ENCODE data around the gene TANC2.
A peak's percentile ranks its signal among the peaks of the same experiment; 100 is the strongest.
"Not testable (repeated sequence)": the region's sequence is repeated elsewhere in the genome, so short reads cannot be mapped to it uniquely, and the experiment has no call there.

The TANC2 gene

DNA sequence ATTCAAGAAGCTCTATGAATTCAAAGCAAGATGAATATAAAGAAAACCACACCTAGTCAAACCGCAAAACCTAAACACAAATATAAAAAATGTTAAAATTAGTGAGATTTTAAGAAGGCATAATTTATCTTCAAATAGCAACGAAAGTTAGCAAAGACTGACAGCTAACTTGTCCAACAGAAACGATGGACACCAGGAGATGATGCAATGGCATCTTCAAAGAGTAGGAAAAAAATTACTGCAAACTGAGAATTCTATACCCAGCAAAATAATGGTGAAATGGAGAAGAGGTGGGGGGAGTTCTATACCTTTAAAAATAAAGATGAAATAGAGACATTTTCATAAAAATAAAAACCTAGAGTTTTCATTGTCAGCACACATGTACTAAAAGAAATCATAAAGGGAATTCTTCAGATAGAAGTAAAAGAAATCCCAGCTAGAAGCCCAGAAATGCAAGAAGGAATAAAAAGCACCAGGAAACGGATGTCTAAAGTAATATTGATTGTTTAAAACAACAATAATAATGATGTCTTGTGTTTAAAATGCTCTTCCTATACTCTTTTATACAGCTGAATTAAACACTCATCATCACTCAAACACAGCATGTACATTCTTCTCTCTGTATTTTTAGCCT, 24.6 kb upstream of the TANC2 start:
- H3K27ac Mint-ChIP-seq = no peak overlapping the region
- no peaks in the 10 kb centered on the region for H3K4me1 Mint-ChIP-seq
- ATAC-seq = no peak
- no peak overlapping the region for H3K4me3 Mint-ChIP-seq
- H3K9me3 Mint-ChIP-seq = peaks cover 14 to 24% of the 10 kb centered on the region in 2 donors
- no peak for DNase-seq
- peaks cover 42% of the 10 kb centered on the region for H3K27me3 Mint-ChIP-seq

DNA sequence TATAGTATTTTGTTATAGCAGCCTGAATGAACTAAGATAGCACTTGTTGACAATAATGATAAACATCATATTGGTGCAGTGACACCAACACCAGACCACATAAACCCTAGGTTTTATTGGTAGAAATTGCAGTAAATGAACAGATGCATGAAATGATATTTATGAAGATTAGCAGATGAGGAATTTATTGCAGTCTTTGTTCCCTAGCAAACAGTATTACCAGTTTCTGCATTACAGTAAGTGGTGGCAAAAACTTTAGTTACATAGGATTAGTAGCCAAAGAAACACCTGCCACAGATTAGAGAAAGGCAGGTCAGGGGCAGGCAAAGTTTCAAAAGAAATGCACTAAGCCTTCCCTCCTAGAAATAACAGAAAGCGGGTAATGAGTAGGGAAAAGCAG, 17.7 kb upstream of the TANC2 start:
- no peak for ATAC-seq
- DNase-seq = no peak
- Mint-ChIP-seq H3K27ac (no peak overlapping the region), H3K4me1 (no peaks in the 10 kb centered on the region), H3K9me3 (no peaks in the 10 kb centered on the region), H3K27me3 (peaks cover 14% of the 10 kb centered on the region), H3K4me3 (no peak overlapping the region)

DNA sequence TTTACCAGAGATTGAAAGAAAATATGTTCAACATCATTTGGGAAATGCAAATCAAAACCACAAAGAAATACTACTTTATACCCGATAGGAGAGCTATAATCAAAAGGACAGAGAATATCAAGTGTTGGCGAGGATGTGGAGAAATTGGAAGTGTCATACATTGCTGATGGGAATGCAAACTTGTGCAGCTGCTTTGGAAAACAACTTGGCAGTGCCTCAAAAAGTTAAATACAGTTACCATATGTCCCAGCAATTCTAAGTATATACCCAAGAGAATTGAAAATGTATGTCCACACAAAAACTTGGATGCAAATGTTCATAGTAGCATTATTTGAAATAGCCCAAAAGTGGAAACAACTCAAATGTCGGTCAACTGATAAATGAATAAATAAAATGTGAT, 17.0 kb upstream of the TANC2 start:
- DNase-seq (no peak), ATAC-seq (no peak)
- Mint-ChIP-seq H3K27me3 (peaks cover 8% of the 10 kb centered on the region), H3K4me1 (no peaks in the 10 kb centered on the region), H3K27ac (no peak overlapping the region), H3K9me3 (no peaks in the 10 kb centered on the region), H3K4me3 (no peak overlapping the region)

DNA sequence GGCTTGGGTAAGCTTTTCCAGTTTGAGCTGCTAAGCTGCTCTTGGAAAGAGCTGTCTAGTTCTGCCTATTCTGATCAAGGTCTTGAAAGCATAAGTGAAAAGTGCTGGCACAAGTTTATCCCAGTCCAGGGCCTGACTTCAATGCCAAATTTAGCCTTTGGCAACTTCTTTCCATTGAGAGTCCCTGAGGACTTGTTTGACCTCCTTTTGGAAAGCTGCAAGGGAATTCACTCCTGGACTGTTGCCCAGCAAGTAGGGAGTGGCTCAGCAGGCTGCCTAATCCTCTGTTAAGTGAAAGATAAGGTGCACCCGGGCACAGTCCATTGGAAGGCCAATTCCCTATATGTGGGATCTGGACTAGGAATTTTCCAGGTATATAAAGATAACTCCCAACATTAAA, 16.0 kb upstream of the TANC2 start:
- H3K9me3 Mint-ChIP-seq = no peaks in the 10 kb centered on the region
- DNase-seq (no peak), ATAC-seq (no peak)
- H3K27me3 Mint-ChIP-seq = peaks cover 8% of the 10 kb centered on the region
- no peaks in the 10 kb centered on the region for H3K4me1 Mint-ChIP-seq
- no peak overlapping the region for H3K4me3 Mint-ChIP-seq
- no peak overlapping the region for H3K27ac Mint-ChIP-seq

DNA sequence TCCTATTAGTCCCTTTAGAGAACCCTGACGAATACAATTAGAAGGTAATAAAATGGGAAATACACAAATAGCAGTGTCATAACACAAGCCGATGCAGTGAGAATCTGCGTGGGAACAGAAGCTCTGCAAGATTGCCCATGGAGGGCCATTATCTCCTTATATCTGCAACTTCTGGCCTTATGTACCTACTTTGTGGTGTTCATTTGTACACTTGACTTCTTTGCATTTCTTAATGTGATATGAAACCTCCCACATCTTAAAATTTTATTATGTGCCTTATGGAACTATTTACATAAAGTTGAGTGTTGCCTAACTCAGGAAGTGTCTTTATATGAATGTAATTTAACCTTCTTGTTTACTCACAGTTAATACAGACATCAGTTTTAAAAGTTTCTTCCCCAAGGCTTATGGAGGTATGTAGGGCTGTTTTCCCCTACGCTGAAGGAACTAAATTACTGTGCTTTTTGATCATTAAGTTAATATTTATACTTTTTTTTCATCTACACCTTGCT, 10.1 kb upstream of the TANC2 start:
- Mint-ChIP-seq H3K27ac (no peak overlapping the region), H3K27me3 (peaks cover 13% of the 10 kb centered on the region), H3K4me1 (no peaks in the 10 kb centered on the region), H3K4me3 (no peak overlapping the region), H3K9me3 (no peaks in the 10 kb centered on the region)
- ATAC-seq = no peak
- DNase-seq = no peak

DNA sequence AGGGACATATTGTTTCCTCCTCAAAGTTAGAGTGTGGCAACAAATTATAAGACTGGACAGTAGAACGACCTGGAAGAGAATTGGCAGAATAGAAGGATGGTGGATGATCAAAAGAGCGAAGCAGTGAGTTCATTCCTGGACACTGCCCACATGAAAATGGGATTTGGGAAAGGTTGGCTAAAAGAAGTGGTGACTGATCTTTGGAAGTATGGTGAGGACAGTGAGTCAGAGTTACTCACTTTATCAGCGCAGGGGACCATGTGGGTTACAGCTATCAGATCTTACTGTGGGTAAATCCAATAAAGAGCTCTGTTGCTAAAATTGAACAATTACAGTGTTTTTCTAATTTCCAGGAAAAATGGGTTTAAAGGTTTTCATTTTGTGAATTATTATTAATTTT, 2.7 kb upstream of the TANC2 start:
- peaks cover 38% of the 10 kb centered on the region for H3K27me3 Mint-ChIP-seq
- no peak overlapping the region for H3K27ac Mint-ChIP-seq
- no peak for ATAC-seq
- DNase-seq = no peak
- no peaks in the 10 kb centered on the region for H3K9me3 Mint-ChIP-seq
- H3K4me3 Mint-ChIP-seq = no peak overlapping the region
- peaks cover 26% of the 10 kb centered on the region for H3K4me1 Mint-ChIP-seq

DNA sequence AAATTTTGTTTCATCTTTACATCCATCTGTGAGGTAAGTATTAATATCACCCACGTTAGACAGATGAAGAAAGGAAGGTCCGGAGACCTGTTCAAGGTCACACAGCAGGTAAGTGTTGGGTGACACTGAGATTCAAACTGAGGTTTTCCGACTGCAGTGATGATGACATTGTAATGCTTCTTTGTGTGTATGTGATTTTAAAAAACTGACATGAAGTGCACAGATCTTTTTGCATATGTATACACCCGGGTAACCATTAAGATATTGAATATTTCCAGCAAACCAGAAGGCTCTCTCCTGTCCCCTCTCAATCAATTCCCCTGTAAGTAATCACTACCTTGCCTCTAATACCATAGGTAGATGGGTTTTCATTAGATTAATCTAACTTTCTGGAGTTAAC, 1.5 kb upstream of the TANC2 start:
- Mint-ChIP-seq H3K9me3 (no peaks in the 10 kb centered on the region), H3K27me3 (peaks cover 38% of the 10 kb centered on the region), H3K4me3 (no peak overlapping the region), H3K4me1 (peaks cover 33% of the 10 kb centered on the region), H3K27ac (no peak overlapping the region)
- ATAC-seq (no peak), DNase-seq (no peak)

DNA sequence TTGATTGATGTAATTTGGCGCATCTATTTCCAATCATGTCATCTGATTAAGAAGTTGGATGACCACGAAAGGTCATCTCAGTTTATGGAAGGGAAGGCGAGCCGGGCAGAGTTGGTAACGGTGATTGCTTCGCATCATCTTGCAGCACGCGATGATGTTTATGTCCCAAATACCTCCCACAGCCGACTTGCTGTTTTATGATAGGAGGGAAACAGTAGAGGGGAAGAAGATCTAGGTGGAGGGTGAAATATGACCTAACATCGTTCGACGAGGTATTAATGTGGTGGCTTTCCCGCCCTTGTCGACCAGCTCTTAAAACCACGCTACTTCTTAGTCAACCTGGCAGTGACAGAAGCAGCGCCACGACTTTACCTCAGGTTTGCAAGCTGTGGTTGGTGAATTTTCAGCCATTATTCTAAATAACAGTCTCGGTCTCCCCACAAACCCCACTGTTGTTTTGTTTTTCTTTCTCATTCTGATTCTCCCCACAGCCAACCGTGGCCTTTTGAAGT, 805 bp upstream of the TANC2 start:
- peaks cover 34% of the 10 kb centered on the region for H3K27me3 Mint-ChIP-seq
- DNase-seq = peak; percentile 77 to 89

DNA sequence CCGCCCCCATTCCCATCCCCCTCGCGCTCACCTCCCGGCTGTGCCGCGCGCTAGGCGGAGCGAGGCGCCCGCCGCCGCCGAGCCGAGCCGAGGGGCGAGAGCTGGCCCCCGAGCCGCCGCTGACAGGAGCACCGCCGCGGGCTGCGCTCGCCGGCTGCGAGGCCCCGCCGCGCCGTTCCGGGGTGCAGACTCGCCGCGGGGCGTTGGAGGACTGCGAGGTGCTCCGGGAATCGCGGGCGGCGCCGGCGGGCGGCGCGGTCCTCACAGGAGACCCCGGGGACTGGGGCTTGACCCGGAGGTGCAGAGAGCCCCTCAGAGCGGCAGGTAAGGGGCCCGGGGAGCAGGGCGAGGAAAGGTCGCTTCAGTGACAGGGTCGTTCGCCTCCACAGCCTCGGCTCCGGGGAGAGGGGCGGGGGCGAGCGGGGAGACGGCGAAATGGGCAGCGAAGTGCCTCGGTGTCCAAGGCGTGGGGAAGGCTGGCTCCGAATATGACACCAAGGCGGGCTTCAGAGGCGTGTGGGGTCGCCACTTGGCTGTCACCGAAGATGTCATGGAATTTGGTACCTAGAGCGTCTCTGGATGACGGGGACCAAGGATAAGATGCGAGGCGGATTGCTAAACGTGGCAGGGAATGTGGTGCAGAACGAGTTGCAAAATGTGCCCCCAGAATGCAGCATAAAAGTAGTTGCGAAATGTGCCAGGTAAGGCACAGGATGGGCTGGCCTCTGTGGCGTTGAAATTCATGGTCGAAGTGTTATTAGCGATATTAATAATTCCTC, 580 bp downstream of the TANC2 start:
- DNase-seq (peak in 1 of 2 donors; percentile 42), ATAC-seq (no peak)
- H3K27me3 Mint-ChIP-seq = peaks cover 29% of the 10 kb centered on the region
- H3K4me3 Mint-ChIP-seq = peak overlapping the region; percentile 81 to 87
- H3K9me3 Mint-ChIP-seq = no peaks in the 10 kb centered on the region
- no peak overlapping the region for H3K27ac Mint-ChIP-seq
- peaks cover 33% of the 10 kb centered on the region for H3K4me1 Mint-ChIP-seq

More for the DNA sequence above, 805 bp upstream of the TANC2 start:
- Mint-ChIP-seq H3K4me3 (peak overlapping the region; percentile 81 to 90), H3K4me1 (peaks cover 33% of the 10 kb centered on the region), H3K9me3 (no peaks in the 10 kb centered on the region), H3K27ac (peak overlapping the region; percentile 92 to 98)
- peak; percentile 85 for ATAC-seq

DNA sequence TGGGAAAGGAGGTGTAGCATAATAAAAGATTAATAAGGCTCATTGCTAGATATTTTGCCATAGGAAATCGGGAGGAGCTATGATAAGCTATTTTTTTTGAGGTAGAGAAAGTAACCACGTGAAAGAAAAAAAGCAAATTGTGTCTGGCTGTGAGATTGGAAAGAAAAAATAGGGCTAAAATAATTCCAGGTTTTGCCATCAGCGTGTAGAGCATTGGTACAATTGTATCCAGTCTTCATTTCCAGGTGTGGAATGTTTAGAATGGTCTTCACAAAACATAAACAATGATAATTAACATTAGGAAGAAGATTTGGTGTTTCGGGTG, 1.1 kb downstream of the TANC2 start:
- Mint-ChIP-seq H3K27ac (peak overlapping the region in 1 of 2 donors; percentile 34), H3K4me3 (peak overlapping the region; percentile 81 to 87), H3K9me3 (no peaks in the 10 kb centered on the region), H3K27me3 (peaks cover 25% of the 10 kb centered on the region), H3K4me1 (peaks cover 33% of the 10 kb centered on the region)
- DNase-seq (no peak), ATAC-seq (no peak)

DNA sequence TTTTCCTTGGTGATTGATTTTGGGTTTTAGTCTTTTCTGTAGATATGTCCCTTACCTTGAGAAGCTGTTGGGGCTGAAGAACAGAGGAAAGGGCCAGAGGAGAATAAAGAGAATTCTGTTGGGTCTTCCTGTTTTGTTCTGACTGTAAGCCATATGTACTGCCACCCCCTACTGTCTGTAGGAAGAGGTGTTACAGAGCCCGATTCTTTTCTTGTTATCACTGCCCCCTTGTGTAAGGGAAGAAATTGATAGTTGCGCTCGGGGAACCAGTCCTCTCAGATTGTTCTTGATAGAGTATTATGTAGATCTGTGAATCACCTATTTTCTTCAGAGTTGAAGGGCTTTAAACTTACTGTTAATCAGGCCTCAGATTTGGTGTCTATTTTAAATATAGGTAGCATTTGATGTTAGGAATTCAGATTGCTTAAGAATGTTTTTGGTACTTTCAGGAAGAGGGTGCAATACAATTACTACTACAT, 2.4 kb downstream of the TANC2 start:
- peaks cover 39% of the 10 kb centered on the region for H3K4me1 Mint-ChIP-seq
- ATAC-seq (peak; percentile 46), DNase-seq (peak; percentile 51)
- H3K9me3 Mint-ChIP-seq = no peaks in the 10 kb centered on the region
- H3K4me3 Mint-ChIP-seq = peak overlapping the region; percentile 34 to 47
- H3K27ac Mint-ChIP-seq = no peak overlapping the region
- H3K27me3 Mint-ChIP-seq = peaks cover 13% of the 10 kb centered on the region

DNA sequence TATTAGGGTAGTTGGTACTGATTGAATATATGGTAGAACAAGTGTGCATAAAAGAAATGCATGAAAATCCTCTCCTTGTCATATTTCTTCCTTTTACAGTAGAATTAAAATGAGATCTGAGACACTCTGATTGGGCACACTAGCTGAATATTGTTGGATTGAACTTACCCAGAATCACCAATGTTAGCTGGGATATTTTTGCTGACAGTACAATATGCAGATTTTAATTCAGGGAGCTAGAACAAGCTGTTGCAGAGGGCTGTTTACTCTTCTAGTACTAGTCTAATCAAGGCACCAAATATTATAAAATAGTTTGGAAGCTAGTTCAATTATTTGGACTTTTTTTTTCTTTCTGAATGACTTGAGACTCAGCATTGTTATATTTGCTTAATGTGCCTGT, 4.6 kb downstream of the TANC2 start:
- H3K4me3 Mint-ChIP-seq = no peak overlapping the region
- peaks cover 12% of the 10 kb centered on the region for H3K27me3 Mint-ChIP-seq
- ATAC-seq = no peak
- no peak overlapping the region for H3K27ac Mint-ChIP-seq
- DNase-seq = no peak
- H3K9me3 Mint-ChIP-seq = no peaks in the 10 kb centered on the region
- H3K4me1 Mint-ChIP-seq = peaks cover 29% of the 10 kb centered on the region

DNA sequence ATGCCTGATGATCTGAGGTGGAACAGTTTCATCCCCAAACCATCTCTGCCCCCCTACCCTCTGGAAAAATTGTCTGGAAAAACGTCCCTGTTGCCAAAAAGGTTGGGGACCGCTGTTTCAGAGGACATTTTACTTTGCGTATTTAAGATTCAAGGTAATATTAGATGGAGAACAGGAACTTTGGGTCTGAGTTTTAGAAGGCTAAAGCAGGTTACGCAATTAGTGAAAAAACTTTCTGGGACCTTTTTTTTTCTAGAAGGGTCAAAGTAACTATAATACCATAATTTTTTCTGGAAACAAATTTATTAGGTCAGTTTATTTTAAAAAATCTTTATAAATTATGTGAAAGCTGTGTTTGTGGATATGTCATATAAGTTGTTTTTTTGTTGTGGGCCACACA, 5.8 kb downstream of the TANC2 start:
- no peak overlapping the region for H3K4me3 Mint-ChIP-seq
- ATAC-seq (no peak), DNase-seq (no peak)
- H3K27me3 Mint-ChIP-seq = peaks cover 9% of the 10 kb centered on the region
- H3K4me1 Mint-ChIP-seq = peaks cover 23% of the 10 kb centered on the region
- H3K9me3 Mint-ChIP-seq = no peaks in the 10 kb centered on the region
- H3K27ac Mint-ChIP-seq = no peak overlapping the region

DNA sequence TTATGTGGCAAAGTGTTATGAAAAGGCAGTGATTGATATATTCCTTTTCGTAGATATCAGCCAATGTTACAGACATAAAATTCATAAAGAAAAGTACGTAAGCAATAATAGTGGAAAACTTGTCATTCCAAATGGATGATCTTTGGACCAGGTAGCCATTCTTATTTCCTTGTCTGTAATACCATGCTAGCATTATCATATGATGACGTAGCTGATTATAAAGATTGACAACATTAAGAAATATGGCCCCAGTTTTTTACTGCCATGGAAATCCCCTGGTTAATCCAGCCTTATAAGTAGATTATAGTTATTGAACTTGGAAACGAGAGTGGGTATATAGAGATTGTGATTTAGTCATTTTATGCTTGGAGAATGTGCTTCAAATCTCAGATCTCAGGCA, 8.8 kb downstream of the TANC2 start:
- ATAC-seq = no peak
- Mint-ChIP-seq H3K4me1 (peaks cover 7% of the 10 kb centered on the region), H3K27me3 (no peaks in the 10 kb centered on the region), H3K4me3 (no peak overlapping the region), H3K27ac (no peak overlapping the region), H3K9me3 (no peaks in the 10 kb centered on the region)
- no peak for DNase-seq

DNA sequence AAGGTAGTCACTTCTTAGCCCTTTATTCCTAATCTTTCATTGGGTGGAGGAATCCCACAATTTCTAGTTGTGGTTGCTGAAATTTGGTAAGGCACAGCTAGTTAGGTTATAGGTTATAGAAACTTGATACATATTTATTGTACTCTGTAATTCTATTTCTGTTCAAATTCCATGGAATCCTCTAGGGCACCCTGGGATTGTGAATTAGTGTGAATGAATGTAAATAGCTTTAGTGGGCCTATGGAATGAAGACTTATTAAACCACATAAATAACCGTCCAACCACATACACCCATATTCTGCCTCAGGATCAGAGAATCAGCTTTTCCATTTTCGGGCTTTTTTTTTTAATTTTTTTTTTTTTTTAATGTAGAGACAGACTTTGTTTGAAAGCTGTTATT, 9.2 kb downstream of the TANC2 start:
- DNase-seq (no peak), ATAC-seq (no peak)
- Mint-ChIP-seq H3K4me1 (peaks cover 11% of the 10 kb centered on the region), H3K27me3 (no peaks in the 10 kb centered on the region), H3K9me3 (no peaks in the 10 kb centered on the region), H3K27ac (no peak overlapping the region), H3K4me3 (no peak overlapping the region)

DNA sequence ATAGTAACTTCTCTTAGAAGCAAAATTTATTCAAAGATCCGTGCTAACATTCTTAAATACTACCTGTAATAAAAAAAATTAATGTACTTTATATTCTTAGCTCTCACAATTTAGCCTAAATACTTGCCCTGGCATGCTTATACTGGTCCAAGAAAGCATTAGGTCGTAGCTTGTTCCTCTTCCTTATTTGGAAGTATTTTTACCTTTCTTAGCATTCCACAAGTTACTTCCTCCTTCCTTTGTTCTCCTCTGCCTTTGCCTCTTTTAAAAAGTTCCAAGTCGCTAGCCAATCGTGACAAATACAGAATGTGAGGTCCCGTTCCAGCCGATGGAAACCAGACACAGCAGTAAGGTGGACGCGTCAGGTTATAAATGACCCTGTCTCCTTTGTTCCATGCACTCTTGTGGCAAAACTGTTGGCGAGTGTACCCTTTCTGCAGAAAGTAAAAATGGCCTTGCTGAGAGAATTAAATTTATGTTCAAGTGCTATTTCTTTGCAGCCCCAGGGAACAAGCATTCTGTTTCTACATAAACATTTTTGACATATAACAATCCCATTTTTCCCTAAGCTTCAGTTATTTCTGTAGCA, 10.7 kb downstream of the TANC2 start:
- not testable (repeated sequence) for H3K27me3 Mint-ChIP-seq, ATAC-seq, DNase-seq, H3K27ac Mint-ChIP-seq, H3K9me3 Mint-ChIP-seq, H3K4me3 Mint-ChIP-seq
- H3K4me1 Mint-ChIP-seq = peaks cover 11% of the 10 kb centered on the region
